ENCODE data around the gene ITPKC. TPM values are rescaled to one million over a fixed set of nuclear protein-coding genes. Genes with fewer than 3 reads are reported as not detected.
A peak's percentile ranks its signal among the peaks of the same experiment; 100 is the strongest.

Gene ITPKC
- total and polyA plus RNA-seq, 8 donors = 10.2 to 25.6 (median 13.7) TPM

- intact Hi-C loops (cut with DNase I) = no loop called here
- Histone ChIP-seq H3K36me3 (peaks cover 0 to 36% of the 10 kb centered on the region in 2 donors), H3K9me3 (no peaks in the 10 kb centered on the region), H3K27ac (peak overlapping the region in 1 of 2 donors; percentile 42), H3K4me1 (peaks cover 4 to 21% of the 10 kb centered on the region in 2 donors), H3K27me3 (no peaks in the 10 kb centered on the region), H3K4me3 (no peak overlapping the region)
- TF ChIP-seq CTCF (IDR thresholded peaks at IDR 0.05) = no peak
- DNase-seq (no peak), ATAC-seq (no peak)
Measured at GRCh38 chr19:40743926-40744325, 27.0 kb downstream of the ITPKC start.

GRCh38 chr19:40744554-40745401 is 27.9 kb downstream of the ITPKC start:
- intact Hi-C loops (cut with DNase I) = no loop called here
- DNase-seq (peak in 2 of 4 donors; percentile 62 to 85), ATAC-seq (peak; percentile 79)
- Histone ChIP-seq H3K4me1 (peaks cover 13 to 29% of the 10 kb centered on the region in 2 donors), H3K4me3 (no peak overlapping the region), H3K27ac (peak overlapping the region; percentile 42 to 53), H3K36me3 (peaks cover 0 to 28% of the 10 kb centered on the region in 2 donors), H3K9me3 (no peaks in the 10 kb centered on the region), H3K27me3 (no peaks in the 10 kb centered on the region)
- TF ChIP-seq CTCF (IDR thresholded peaks at IDR 0.05) = no peak

- H3K4me1 ChIP-seq = peaks cover 14 to 33% of the 10 kb centered on the region in 2 donors
- H3K27ac ChIP-seq = peak overlapping the region; percentile 42 to 53
- no peaks in the 10 kb centered on the region for H3K9me3 ChIP-seq
- H3K36me3 ChIP-seq = peaks cover 0 to 22% of the 10 kb centered on the region in 2 donors
- DNase-seq (no peak), ATAC-seq (peak; percentile 4)
- no peak overlapping the region for H3K4me3 ChIP-seq
- TF ChIP-seq CTCF (IDR thresholded peaks at IDR 0.05) = no peak
- H3K27me3 ChIP-seq = no peaks in the 10 kb centered on the region
- intact Hi-C loops (cut with DNase I) = no loop called here
Measured at GRCh38 chr19:40745402-40745780, 28.5 kb downstream of the ITPKC start.

GRCh38 chr19:40747536-40747935 is 30.6 kb downstream of the ITPKC start:
- Histone ChIP-seq H3K27me3 (no peaks in the 10 kb centered on the region), H3K9me3 (no peaks in the 10 kb centered on the region), H3K27ac (peak overlapping the region in 1 of 2 donors; percentile 94), H3K4me3 (no peak overlapping the region), H3K36me3 (peaks cover 0 to 2% of the 10 kb centered on the region in 2 donors), H3K4me1 (peaks cover 21 to 43% of the 10 kb centered on the region in 2 donors)
- ATAC-seq (no peak), DNase-seq (no peak)
- intact Hi-C loops (cut with DNase I) = no loop called here
- no peak for TF ChIP-seq CTCF (IDR thresholded peaks at IDR 0.05)

GRCh38 chr19:40750058-40750873 is 33.4 kb downstream of the ITPKC start, which contains the start of gene ACTMAP:
TSS of gene ACTMAP (minus strand) at chr19:40750477. CDS start at chr19:40749803, 674 bp downstream.
- peak within 1 kb of the TSS; percentile 91 to 94 for H3K27ac ChIP-seq
- no peaks in the 10 kb centered on the region for H3K9me3 ChIP-seq
- no peak for TF ChIP-seq CTCF (IDR thresholded peaks at IDR 0.05)
- H3K36me3 ChIP-seq = peaks cover 0 to 2% of the 10 kb centered on the region in 2 donors
- no peaks in the 10 kb centered on the region for H3K27me3 ChIP-seq
- ATAC-seq (peak; percentile 92), DNase-seq (peak; percentile 96 to 100 (median 100))
- H3K4me1 ChIP-seq = peaks cover 32 to 67% of the 10 kb centered on the region in 2 donors
- intact Hi-C loops (cut with DNase I) = no loop called here
- peak within 1 kb of the TSS; percentile 58 to 62 for H3K4me3 ChIP-seq

Measured in left lung (tissue), 10 donors.